ENCODE measurements around the gene ACTR8.

Gene ACTR8

DNA sequence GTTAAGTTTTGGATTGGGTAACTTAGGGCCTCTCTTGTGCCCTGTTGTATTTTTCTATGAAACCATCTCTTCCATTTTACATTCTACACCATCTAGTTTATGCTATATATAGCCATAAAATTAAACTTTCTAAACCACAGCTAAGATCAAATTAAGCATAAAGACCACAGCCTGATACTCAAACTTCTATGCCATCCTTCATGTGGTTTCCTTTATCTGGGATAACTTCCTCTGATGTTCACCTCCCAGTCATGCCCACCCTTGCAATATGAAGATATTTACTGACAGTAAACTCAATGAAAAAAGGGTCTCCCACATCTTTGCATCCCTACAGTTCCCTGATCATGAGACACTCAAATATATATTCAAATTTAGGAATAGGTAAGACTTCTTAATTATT, 5.5 kb upstream of the ACTR8 start:
- TF ChIP-seq, protein P1, sequence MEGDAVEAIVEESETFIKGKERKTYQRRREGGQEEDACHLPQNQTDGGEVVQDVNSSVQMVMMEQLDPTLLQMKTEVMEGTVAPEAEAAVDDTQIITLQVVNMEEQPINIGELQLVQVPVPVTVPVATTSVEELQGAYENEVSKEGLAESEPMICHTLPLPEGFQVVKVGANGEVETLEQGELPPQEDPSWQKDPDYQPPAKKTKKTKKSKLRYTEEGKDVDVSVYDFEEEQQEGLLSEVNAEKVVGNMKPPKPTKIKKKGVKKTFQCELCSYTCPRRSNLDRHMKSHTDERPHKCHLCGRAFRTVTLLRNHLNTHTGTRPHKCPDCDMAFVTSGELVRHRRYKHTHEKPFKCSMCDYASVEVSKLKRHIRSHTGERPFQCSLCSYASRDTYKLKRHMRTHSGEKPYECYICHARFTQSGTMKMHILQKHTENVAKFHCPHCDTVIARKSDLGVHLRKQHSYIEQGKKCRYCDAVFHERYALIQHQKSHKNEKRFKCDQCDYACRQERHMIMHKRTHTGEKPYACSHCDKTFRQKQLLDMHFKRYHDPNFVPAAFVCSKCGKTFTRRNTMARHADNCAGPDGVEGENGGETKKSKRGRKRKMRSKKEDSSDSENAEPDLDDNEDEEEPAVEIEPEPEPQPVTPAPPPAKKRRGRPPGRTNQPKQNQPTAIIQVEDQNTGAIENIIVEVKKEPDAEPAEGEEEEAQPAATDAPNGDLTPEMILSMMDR (IDR thresholded peaks at IDR 0.05; ENCODE audit: borderline replicate concordance, insufficient read depth, low read depth, low read length): no peak
- H3K4me3 ChIP-seq (ENCODE audit: low read depth, low read length): no peak overlapping the region

DNA sequence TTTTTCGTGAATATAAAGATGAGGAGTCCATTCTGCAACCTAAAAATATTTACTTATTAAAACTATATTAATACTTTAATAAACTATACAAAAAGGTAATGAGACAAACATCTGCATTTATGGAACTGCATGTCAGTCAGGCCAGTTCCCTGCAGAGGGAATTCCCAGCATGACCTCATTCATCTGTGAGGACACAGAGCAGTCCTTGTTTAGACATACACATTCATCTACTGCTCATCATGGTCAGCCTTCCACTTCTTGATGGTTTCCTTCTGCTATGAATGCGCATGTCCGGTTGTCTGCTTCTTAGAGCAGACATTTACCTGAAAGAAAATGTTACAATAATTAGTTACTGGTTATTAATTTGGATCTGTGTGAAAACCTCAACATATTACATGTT, 3.3 kb upstream of the ACTR8 start:
- TF ChIP-seq, protein P1 (IDR thresholded peaks at IDR 0.05; ENCODE audit: borderline replicate concordance, insufficient read depth, low read depth, low read length): no peak
- no peak overlapping the region for H3K4me3 ChIP-seq (ENCODE audit: low read depth, low read length)

DNA sequence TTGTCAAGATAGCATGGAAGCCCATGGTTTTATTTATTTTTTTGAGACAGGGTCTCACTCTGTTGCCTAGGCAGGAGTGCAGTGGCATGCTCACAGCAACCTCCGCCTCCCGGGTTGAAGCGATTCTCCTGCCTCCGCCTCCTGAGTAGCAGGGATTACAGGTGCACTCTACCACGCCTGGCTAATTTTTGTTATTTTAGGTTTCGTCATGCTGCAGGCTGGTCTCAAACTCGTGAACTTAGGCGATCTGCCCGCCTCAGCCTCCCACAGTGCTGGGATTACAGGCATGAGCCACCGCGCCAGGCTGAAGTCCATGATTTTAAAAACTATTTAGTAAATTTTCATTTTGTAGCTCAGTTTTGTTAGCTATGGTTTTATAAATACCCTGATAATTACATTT, 2.7 kb upstream of the ACTR8 start:
- H3K4me3 ChIP-seq (ENCODE audit: low read depth, low read length): no peak overlapping the region
- TF ChIP-seq, protein P1 (IDR thresholded peaks at IDR 0.05; ENCODE audit: borderline replicate concordance, insufficient read depth, low read depth, low read length): no peak

DNA sequence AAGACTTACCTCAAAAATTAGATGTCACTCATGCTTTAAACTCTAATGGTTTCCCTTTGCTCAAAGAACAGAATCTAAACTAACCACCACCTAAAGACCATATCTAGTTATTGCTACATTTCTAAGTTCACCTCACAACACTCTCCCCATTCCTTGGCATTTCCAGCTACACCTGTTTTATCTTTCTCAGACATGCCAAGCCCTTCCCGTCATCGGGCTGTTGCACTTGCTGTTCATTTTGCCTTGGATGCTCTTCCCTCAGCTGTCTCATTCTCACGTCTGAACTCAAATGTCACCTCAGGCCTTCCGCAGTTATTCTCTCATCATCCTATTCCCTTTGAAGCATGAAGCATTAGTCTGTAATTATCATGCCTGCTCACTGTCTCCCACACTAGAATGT, 1.1 kb upstream of the ACTR8 start:
- TF ChIP-seq, protein P1 (IDR thresholded peaks at IDR 0.05; ENCODE audit: borderline replicate concordance, insufficient read depth, low read depth, low read length): no peak
- no peak overlapping the region for H3K4me3 ChIP-seq (ENCODE audit: low read depth, low read length)

DNA sequence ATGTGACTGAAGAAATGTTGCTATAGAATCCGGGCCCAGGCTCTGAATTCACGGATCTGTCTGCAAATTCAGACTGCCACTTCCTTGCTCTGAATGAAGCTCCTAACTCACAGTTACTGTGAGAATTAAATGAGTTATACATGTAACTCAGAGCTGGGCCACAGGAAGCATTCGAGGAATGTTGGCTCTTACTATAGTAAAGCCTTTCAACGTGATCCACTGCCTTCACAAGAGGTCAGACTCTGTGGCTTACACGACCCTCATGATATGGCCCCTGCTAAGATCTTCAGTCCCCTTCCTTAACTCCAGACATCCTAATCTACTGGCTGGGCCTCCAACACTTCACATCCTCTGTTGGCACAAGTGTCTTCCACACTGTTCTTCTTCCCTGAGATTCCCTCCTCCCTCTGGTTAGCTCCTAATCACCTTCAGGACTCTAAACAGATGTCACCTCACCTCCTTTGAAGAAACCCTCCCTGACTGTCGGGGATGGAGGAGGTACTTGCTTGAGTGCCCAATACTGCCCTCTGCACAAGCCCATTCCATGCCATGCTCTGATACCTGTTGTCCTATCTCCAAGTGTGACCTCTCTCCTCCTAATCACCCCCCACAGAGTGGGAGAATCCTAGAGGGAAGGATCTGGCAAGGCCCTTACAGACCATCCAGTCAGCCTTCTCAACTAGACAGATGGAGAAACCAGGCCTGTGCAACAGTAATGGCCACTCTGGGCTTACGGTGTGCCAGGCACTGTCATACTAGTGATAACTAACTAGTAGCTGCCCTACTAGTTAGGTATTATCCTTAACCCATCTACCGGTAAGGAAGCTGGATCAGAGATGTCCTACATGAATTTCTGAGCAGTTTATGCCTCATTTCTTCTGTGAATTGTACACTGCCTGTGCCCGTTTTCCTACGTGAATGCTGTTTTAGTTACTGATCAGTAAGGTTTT, 1.3 kb downstream of the ACTR8 start:
- TF ChIP-seq, protein P1 (IDR thresholded peaks at IDR 0.05; ENCODE audit: borderline replicate concordance, insufficient read depth, low read depth, low read length): no peak
- peak overlapping the region; percentile 82 for H3K4me3 ChIP-seq (ENCODE audit: low read depth, low read length)

DNA sequence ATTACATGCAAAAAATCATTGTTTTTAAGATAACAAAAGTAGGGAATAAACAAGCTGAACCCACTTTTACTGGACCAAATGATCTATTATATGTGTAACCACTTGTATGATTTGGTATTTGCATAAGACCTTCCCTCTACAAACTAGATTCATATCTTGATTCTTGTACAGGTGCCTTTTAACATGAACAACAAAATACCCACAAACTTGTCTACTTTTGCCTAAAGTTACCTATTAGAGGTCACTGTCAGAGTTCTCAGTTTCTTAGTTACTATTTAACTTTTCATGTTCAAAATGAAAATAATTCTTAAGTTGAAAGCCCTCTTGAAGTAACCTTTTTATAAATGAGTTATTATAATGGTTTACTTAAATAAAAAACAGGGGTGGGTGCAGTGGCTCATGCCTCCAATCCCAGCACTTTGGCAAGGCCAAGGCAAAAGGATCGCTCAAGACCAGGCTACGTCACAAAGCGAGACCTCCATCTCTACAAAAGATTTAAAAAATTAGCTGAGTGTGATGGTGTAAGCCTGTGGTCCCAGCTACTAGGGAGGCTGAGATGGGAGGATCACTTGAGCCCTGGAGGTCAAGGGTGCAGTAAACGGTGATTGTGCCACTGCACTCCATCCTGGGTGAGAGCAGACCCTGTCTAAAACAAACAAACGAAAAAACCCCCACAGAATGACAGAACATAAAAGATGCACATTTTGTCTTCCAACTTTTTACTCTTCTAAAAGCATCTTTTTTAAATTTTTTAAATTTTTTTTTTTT, 16.0 kb downstream of the ACTR8 start:
- TF ChIP-seq, protein P1 (IDR thresholded peaks at IDR 0.05; ENCODE audit: borderline replicate concordance, insufficient read depth, low read depth, low read length): no peak
- H3K4me3 ChIP-seq (ENCODE audit: low read depth, low read length): no peak overlapping the region
